LNCaP clone FGC (cell line): ENCODE data around the gene NEUROD2.

Experiments
- DNase-seq: peaks from one replicate; pipeline ENCODE4 v3.0.0-alpha.2; 2011; ENCODE audit warnings: low read depth
- H3K4me3 ChIP-seq: 2 replicates; pipeline ENCODE4 v1.5.1; 2011; ENCODE audit warnings: mild to moderate bottlenecking, low read depth, low read length, control low read depth
- TF ChIP-seq, protein P1 (sequence below): IDR thresholded peaks from 2 replicates; pipeline ENCODE4 v1.5.1; 2012; ENCODE audit warnings: mild to moderate bottlenecking; ENCODE audit not compliant: control insufficient read depth, insufficient read depth; ENCODE audit errors: extremely low read depth

NEUROD2 gene

DNA sequence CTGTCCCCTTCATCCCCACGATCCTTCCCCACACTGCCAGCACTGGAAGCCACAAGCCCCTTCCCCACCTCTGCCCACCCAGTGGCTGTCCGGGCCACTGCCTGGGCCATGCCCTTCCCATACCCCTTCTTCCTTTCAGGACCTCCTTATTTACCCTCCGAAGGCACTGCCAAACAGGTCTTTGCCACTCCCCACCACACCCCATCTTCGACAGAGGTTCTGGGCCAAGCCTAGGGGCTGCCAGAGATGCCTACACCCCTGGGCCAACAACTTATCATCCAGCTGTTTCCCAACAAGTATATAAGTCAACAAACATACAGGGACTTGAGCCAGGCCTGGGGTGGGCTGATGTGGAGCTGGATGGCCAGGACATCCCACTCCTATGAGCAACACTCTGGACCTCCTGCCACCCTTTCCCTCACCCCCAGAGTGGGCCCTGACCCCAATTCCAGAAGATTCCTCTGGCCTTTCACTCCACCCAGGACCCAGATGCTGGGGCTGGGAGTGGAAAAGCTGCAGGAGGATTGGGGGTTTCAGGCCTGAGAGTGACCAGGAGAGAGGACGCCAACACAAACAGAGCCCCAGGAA, 17.6 kb upstream of the NEUROD2 start:
- DNase-seq: no peak
- TF ChIP-seq, protein P1, sequence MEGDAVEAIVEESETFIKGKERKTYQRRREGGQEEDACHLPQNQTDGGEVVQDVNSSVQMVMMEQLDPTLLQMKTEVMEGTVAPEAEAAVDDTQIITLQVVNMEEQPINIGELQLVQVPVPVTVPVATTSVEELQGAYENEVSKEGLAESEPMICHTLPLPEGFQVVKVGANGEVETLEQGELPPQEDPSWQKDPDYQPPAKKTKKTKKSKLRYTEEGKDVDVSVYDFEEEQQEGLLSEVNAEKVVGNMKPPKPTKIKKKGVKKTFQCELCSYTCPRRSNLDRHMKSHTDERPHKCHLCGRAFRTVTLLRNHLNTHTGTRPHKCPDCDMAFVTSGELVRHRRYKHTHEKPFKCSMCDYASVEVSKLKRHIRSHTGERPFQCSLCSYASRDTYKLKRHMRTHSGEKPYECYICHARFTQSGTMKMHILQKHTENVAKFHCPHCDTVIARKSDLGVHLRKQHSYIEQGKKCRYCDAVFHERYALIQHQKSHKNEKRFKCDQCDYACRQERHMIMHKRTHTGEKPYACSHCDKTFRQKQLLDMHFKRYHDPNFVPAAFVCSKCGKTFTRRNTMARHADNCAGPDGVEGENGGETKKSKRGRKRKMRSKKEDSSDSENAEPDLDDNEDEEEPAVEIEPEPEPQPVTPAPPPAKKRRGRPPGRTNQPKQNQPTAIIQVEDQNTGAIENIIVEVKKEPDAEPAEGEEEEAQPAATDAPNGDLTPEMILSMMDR: no peak

DNA sequence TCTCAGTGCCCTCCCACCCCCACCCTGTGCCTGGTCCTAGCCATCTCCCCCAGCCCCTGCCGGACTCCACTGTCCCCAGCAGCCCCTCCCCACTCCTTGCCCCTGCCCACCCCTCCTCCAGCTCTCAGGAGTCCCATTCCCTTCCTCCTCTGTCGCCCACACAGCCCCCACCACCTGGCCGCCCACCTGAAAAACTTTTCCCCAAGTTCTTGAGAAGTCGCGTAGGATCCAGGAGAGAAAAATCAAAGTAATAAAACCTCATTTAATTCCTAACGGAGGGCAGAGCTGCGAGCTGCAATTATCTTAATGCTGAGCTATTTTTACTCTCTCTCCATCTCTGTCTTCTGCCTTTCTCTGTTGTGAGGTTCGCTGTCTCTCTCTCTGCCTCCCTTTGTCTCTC, 16.6 kb upstream of the NEUROD2 start:
- no peak overlapping the region for H3K4me3 ChIP-seq
- TF ChIP-seq, protein P1: no peak
- no peak for DNase-seq

More for the DNA sequence above, 17.6 kb upstream of the NEUROD2 start:
- no peak overlapping the region for H3K4me3 ChIP-seq

DNA sequence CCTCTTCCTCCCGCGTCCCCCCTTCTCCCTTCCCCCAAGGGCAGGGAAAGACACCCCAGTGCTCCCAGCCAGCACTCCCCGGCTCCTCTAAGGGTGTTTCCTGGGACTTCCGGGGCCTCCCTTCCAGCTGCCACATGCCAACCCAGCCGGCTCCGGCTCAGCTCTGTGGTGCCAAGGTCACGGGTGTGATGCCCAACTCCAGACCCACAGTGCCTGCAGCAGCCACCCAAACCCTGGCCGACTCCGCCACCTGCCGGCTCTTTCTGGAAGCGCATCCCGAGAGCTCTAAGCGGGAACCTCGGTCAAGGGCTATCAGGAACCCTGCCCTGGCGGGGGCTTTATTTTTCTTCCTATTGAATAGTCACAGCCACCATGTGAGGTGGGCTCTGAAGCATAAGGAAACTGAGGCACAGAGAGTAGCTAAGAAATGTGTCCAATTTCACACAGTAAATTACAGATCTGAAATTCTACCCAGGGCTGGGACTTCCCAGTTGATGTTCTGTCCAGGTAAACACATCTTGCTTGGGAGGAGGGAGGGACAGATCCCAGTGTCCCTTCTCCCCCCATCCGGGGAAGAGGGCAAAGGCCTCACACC, 15.7 kb upstream of the NEUROD2 start:
- TF ChIP-seq, protein P1: peak; percentile 91
- peak; percentile 58 for DNase-seq
- no peak overlapping the region for H3K4me3 ChIP-seq

DNA sequence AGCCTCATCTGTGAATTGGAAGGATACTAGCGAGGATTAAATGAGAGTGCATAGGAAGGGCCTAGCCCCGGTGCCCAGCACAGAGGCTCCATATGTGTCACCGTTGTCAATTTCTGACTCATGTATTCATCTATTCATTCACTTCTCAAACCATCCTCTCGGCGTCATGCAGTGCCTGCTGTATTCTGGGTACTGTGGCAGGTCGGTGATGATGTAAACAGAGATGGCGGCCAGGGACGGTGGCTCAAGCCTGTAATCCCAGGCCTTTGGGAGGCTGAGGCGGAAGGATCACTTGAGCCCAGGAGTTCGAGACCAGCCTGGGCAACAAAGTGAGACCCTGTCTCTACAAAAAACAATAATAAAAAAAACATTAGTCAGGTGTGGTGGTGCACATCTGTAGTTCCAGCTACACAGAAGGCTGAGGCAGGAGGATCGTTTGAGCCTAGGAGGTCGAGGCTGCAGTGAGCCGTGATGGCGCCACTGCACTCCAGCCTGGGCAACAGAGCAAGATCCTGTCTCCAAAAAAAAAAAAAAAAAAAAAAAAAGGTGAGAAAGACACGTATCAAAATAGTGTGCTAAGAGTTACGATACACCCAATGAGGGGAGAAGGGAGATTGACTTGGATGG, 14.8 kb upstream of the NEUROD2 start:
- no peak for DNase-seq
- no peak overlapping the region for H3K4me3 ChIP-seq

DNA sequence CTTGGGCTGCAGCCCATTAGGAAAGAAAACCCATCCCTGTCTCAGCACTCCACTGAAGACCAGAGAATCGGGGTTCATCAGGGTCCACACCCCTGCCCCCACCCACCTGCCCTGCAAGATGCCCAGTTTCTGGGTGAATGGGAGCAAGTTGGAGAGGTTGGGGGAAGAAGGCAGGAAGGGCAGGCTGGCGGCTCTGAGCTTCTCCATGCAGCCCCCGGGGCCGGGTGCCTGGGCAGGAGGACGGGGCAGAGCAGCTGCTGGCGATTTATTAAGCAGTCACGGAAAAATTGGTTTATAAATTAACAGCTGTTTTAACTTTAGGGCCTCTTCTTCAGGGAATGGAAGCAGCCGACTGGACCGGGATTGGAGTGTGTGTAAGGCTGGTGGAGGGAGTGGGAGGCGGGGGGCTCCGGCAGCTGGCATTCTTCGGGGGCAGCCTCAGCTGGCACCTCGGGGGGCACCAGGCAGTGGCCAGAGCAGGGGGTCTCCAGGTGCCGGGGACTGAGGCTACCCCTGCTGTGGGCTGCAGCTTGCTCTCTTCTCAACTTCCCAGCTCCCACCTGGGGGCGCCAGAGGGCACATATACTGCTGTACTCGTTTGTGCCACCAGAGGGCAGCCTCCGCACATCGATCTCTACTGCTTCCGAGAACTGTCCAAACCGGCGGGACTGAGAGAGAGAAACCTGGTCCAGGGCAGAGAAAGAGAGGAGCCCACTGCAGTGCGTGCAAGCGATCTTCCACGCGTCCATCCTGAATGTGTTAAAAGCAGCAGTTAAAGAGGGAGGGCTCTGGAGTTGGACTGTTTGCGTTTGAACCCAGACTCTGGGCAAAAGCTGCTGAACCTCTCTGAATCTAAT, 14.0 kb upstream of the NEUROD2 start:
- H3K4me3 ChIP-seq: no peak overlapping the region
- TF ChIP-seq, protein P1: peak; percentile 100
- no peak for DNase-seq

More for the DNA sequence above, 14.8 kb upstream of the NEUROD2 start:
- TF ChIP-seq, protein P1: no peak

DNA sequence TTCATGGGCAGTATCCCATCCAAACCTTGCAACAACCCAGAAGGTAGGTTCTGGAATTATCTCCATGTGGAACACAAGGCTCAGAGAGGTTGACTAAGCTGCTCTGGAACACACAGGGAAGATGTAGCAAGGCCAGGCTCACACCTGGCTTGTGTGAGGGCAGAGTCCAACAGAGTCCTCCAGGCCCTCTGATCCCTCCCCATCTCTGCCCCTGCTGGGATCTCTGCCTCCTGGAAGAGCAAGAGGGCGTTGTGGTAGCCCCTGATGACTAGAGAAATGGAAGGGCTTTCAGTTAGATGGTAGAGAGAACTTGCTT, 12.0 kb upstream of the NEUROD2 start:
- DNase-seq: no peak
- no peak overlapping the region for H3K4me3 ChIP-seq
- TF ChIP-seq, protein P1: no peak
